DOHH2 (cell line): ENCODE data around the gene SNAPC1.

Experiments used
- CTCF ChIP-seq: fragments of 200-600 bp; sonication (generic); IDR thresholded peaks from one replicate; pipeline ENCODE4 v1.5.1; 2014; ENCODE audit warnings: antibody characterized with exemption, mild to moderate bottlenecking, low read depth, low read length; ENCODE audit not compliant: poor library complexity, severe bottlenecking
- EZH2phosphoT487 ChIP-seq: fragments of 200-600 bp; sonication (generic); IDR thresholded peaks from 2 replicates; pipeline ENCODE4 v1.6.1; 2017; ENCODE audit warnings: borderline replicate concordance, mild to moderate bottlenecking, antibody characterized with exemption, low read length, moderate library complexity, mixed read lengths

GRCh38 chr14:61836807-61837206 lies 74.6 kb downstream of the SNAPC1 start:
- TF ChIP-seq CTCF (no peak), EZH2phosphoT487 (no peak)
